Brain microvascular endothelial cell (primary cell): ENCODE data around the gene ERC1.
A peak's percentile ranks its signal among the peaks of the same experiment; 100 is the strongest.

Source experiments
- DNase-seq: peaks from one replicate; pipeline ENCODE4 v3.0.0-alpha.2; 2020
- H3K27ac ChIP-seq: fragments of 250-450 bp; sonication (Bioruptor Pico); 2 replicates; pipeline ENCODE4 v1.5.1; 2020; ENCODE audit warnings: mild to moderate bottlenecking, moderate library complexity
- H3K27me3 ChIP-seq: fragments of 250-450 bp; sonication (Bioruptor Pico); replicated peaks from 2 replicates; pipeline ENCODE4 v1.5.1; 2020; ENCODE audit warnings: mild to moderate bottlenecking
- H3K36me3 ChIP-seq: fragments of 250-450 bp; sonication (Bioruptor Pico); replicated peaks from 2 replicates; pipeline ENCODE4 v1.5.1; 2020; ENCODE audit warnings: mild to moderate bottlenecking
- H3K4me3 ChIP-seq: 2 replicates; pipeline ENCODE4 v1.5.1; 2011; ENCODE audit warnings: low read depth, mild to moderate bottlenecking, control low read depth, low read length, moderate library complexity
- CTCF ChIP-seq: IDR thresholded peaks from 2 replicates; pipeline ENCODE4 v1.5.1; 2011; ENCODE audit warnings: low read depth, mild to moderate bottlenecking, moderate library complexity, low read length, control low read depth, inconsistent platforms; ENCODE audit errors: missing control alignments
- in situ Hi-C: cut with HindIII; loops from 2 replicates; pipeline ENCODE4 v1.10.0; 2017; ENCODE audit warnings: low sequenced_read_pairs, low pct_ligation_motif_present

ERC1 gene

GRCh38 chr12:1439201-1439600 lies 448.2 kb downstream of the ERC1 start:
- H3K27ac ChIP-seq, result no peak overlapping the region
- in situ Hi-C loops, result no loop called here
- no peak for TF ChIP-seq CTCF
- no peak overlapping the region for H3K4me3 ChIP-seq
- DNase-seq, result no peak
- H3K36me3 ChIP-seq, result no peaks in the 10 kb centered on the region
- H3K27me3 ChIP-seq, result no peaks in the 10 kb centered on the region

GRCh38 chr12:1439687-1440086 lies 448.7 kb downstream of the ERC1 start:
- in situ Hi-C loops, result no loop called here
- H3K4me3 ChIP-seq, result no peak overlapping the region
- no peak for DNase-seq

GRCh38 chr12:1443421-1444141 lies 452.6 kb downstream of the ERC1 start:
- in situ Hi-C loops, result no loop called here
- DNase-seq, result peak; percentile 78

More at GRCh38 chr12:1439687-1440086, 448.7 kb downstream of the ERC1 start:
- TF ChIP-seq CTCF, result no peak
- H3K36me3 ChIP-seq, result no peaks in the 10 kb centered on the region
- no peaks in the 10 kb centered on the region for H3K27me3 ChIP-seq
- H3K27ac ChIP-seq, result no peak overlapping the region

GRCh38 chr12:1444142-1444516 lies 453.1 kb downstream of the ERC1 start:
- in situ Hi-C loops, result no loop called here
- no peak for TF ChIP-seq CTCF
- Histone ChIP-seq H3K27me3 (no peaks in the 10 kb centered on the region), H3K36me3 (no peaks in the 10 kb centered on the region), H3K27ac (peak overlapping the region; percentile 79), H3K4me3 (peak overlapping the region; percentile 24)
- DNase-seq, result no peak

More at GRCh38 chr12:1443421-1444141, 452.6 kb downstream of the ERC1 start:
- Histone ChIP-seq H3K4me3 (peak overlapping the region; percentile 24), H3K27ac (peak overlapping the region; percentile 79), H3K27me3 (no peaks in the 10 kb centered on the region), H3K36me3 (no peaks in the 10 kb centered on the region)
- TF ChIP-seq CTCF, result no peak

GRCh38 chr12:1445807-1446206 lies 454.8 kb downstream of the ERC1 start:
- Histone ChIP-seq H3K27me3 (no peaks in the 10 kb centered on the region), H3K36me3 (no peaks in the 10 kb centered on the region), H3K4me3 (no peak overlapping the region), H3K27ac (no peak overlapping the region)
- DNase-seq, result no peak
- in situ Hi-C loops, result no loop called here
- no peak for TF ChIP-seq CTCF

GRCh38 chr12:1448336-1448735 lies 457.3 kb downstream of the ERC1 start:
- in situ Hi-C loops, result no loop called here
- no peak for DNase-seq

More at GRCh38 chr12:1448336-1448735, 457.3 kb downstream of the ERC1 start:
- Histone ChIP-seq H3K27me3 (no peaks in the 10 kb centered on the region), H3K27ac (no peak overlapping the region), H3K4me3 (no peak overlapping the region), H3K36me3 (no peaks in the 10 kb centered on the region)
- TF ChIP-seq CTCF, result no peak
